Esophagus squamous epithelium (tissue), 4 donors: ENCODE results near the gene HTR6.

ENCODE experiments used
- CTCF ChIP-seq, 6 experiments: fragments of 450-650 bp in 4 of 6; fragments of 200-600 bp in 2 of 6; sonication (generic) in 2 of 6; IDR thresholded peaks; one replicate each; pipeline ENCODE4 v1.5.1; 2016 to 2019; ENCODE audit warnings: antibody characterized with exemption in 6 of 6, mild to moderate bottlenecking in 4 of 6, moderate library complexity in 4 of 6
- POLR2A ChIP-seq, 4 donors: fragments of 450-650 bp; IDR thresholded peaks; one replicate each; pipeline ENCODE4 v1.6.1; 2017; ENCODE audit warnings: antibody characterized with exemption in 4 of 4, mild to moderate bottlenecking in 4 of 4, moderate library complexity in 3 of 4

- no peak for TF ChIP-seq CTCF (IDR thresholded peaks at IDR 0.05)
- TF ChIP-seq POLR2A (IDR thresholded peaks at IDR 0.05): no peak
Observed at GRCh38 chr1:19656134-19656779, 8.4 kb upstream of the HTR6 start.
